K562 (cell line): ENCODE data around the gene VIT. TPM values are rescaled to one million over a fixed set of nuclear protein-coding genes. Genes with fewer than 3 reads are reported as not detected.

ENCODE experiments used
- ATAC-seq: fragments of 200-7000 bp; cut with Tn5 transposase; 3 replicates; pipeline ENCODE4 v1.9.1; 2020; ENCODE audit warnings: moderate library complexity
- BruUV-seq: library from RNA; stranded (reverse); fragments of 400-500 nt; replicated peaks from 2 replicates; lab custom pipeline; 2021; lab: Mats Ljungman, UMichigan
- CTCF ChIA-PET: fragments of 300-600 bp; formaldehyde crosslinking; extraction: SDS; loops from one replicate; lab custom pipeline; 2021; ENCODE audit warnings: low intra/inter-chr PET ratio; lab: Yijun Ruan, JAX
- POLR2A ChIA-PET: fragments of 300-600, 350-650 bp; sonication (Branson Sonifier 250); formaldehyde crosslinking; extraction: SDS; loops from one replicate; lab custom pipeline; 2021; ENCODE audit warnings: antibody characterized with exemption, inconsistent platforms; lab: Yijun Ruan, JAX
- DNase-seq, 4 experiments: peaks; one replicate each; pipeline versions ENCODE4 v3.0.0 to v3.0.0-alpha.2; 2011 to 2018; ENCODE audit warnings: low spot score in 3 of 4, mixed read lengths in 3 of 4; ENCODE audit errors: extremely low read depth in 1 of 4
- FAIRE-seq: peaks from 2 replicates; lab custom pipeline; 2011; peaks lifted over from hg19 to GRCh38; lab: Jason Lieb, UNC
- H2AFZ ChIP-seq: 2 replicates; pipeline ENCODE4 v1.6.0; 2011; ENCODE audit warnings: low read depth, low read length, control low read depth, inconsistent platforms
- H3K27ac ChIP-seq: fragments of 200-600 bp; 3 replicates; pipeline ENCODE4 v1.8.0; 2011; ENCODE audit warnings: low read depth, mild to moderate bottlenecking, control low read depth, inconsistent platforms, low read length, moderate library complexity, mixed read lengths; ENCODE audit errors: extremely low read depth
- H3K27me3 ChIP-seq, 2 experiments: fragments of 300-600 bp in 1 of 2; 2 replicates in 1 of 2; 3 replicates in 1 of 2; pipeline versions ENCODE4 v1.6.0 to v1.8.0; 2011; ENCODE audit warnings: inconsistent platforms in 2 of 2, low read length in 2 of 2, mild to moderate bottlenecking in 1 of 2, mixed read lengths in 1 of 2, moderate library complexity in 1 of 2; ENCODE audit not compliant: control insufficient read depth in 2 of 2, insufficient read depth in 2 of 2
- H3K36me3 ChIP-seq: fragments of 300-600 bp; 3 replicates; pipeline ENCODE4 v1.8.0; 2011; ENCODE audit warnings: mild to moderate bottlenecking, low read length, inconsistent platforms; ENCODE audit not compliant: control insufficient read depth, insufficient read depth
- H3K4me1 ChIP-seq, 2 experiments: fragments of 200-600 bp in 1 of 2; replicated peaks in 1 of 2; 2 replicates in 1 of 2; 3 replicates in 1 of 2; pipeline versions ENCODE4 v1.5.1 to v1.8.0; 2011; ENCODE audit warnings: inconsistent platforms in 2 of 2, low read length in 2 of 2, mild to moderate bottlenecking in 1 of 2, mixed read lengths in 1 of 2, moderate library complexity in 1 of 2; ENCODE audit not compliant: control insufficient read depth in 2 of 2, insufficient read depth in 2 of 2
- H3K4me2 ChIP-seq: 2 replicates; pipeline ENCODE4 v1.6.1; 2011; ENCODE audit warnings: low read length, control low read depth, inconsistent platforms, mixed read lengths; ENCODE audit not compliant: insufficient read depth
- H3K4me3 ChIP-seq: fragments of 200-600 bp; sonication (generic), shearing (Covaris generic); 2 replicates; pipeline ENCODE4 v1.5.1; 2016; ENCODE audit warnings: control low read depth, inconsistent platforms
- H3K79me2 ChIP-seq: fragments of 200-600 bp; 3 replicates; pipeline ENCODE4 v1.8.0; 2011; ENCODE audit warnings: low read length, inconsistent platforms; ENCODE audit not compliant: control insufficient read depth, insufficient read depth
- H3K9ac ChIP-seq, 2 experiments: 2 replicates each; pipeline versions ENCODE4 v1.6.0 to v1.6.1; 2011; ENCODE audit warnings: low read depth in 2 of 2, low read length in 2 of 2, control low read depth in 1 of 2, inconsistent platforms in 1 of 2, mild to moderate bottlenecking in 1 of 2, mixed read lengths in 1 of 2; ENCODE audit not compliant: insufficient read depth in 1 of 2
- H3K9me1 ChIP-seq: one replicate; pipeline ENCODE4 v1.6.0; 2011; ENCODE audit warnings: inconsistent platforms, mild to moderate bottlenecking, low read length, moderate library complexity; ENCODE audit not compliant: control insufficient read depth, insufficient read depth
- H3K9me3 ChIP-seq: replicated peaks from 2 replicates; pipeline ENCODE4 v1.5.1; 2011; ENCODE audit warnings: low read depth, low read length, inconsistent platforms; ENCODE audit not compliant: control insufficient read depth, insufficient read depth
- H4K20me1 ChIP-seq: replicated peaks from 2 replicates; pipeline ENCODE4 v1.6.1; 2011; ENCODE audit warnings: low read length, inconsistent platforms, mixed read lengths; ENCODE audit not compliant: control insufficient read depth, insufficient read depth
- ARID1B ChIP-seq: fragments of 450-650 bp; IDR thresholded peaks from 2 replicates; pipeline ENCODE4 v1.6.1; 2016; ENCODE audit warnings: antibody characterized with exemption, mild to moderate bottlenecking, inconsistent platforms
- BRF1 ChIP-seq: IDR thresholded peaks from 3 replicates; pipeline ENCODE4 v1.6.1; 2011; ENCODE audit warnings: borderline replicate concordance, mild to moderate bottlenecking; ENCODE audit not compliant: insufficient read length; ENCODE audit errors: extremely low read depth
- CBX8 ChIP-seq: fragments of 200-600 bp; sonication (generic); IDR thresholded peaks from 2 replicates; pipeline ENCODE4 v1.6.1; 2012; ENCODE audit warnings: borderline replicate concordance, mixed run types, low read depth, mild to moderate bottlenecking, moderate library complexity, mixed read lengths, low read length, control low read depth, inconsistent platforms; ENCODE audit not compliant: poor library complexity, severe bottlenecking; ENCODE audit errors: extremely low read depth
- FOXA1 ChIP-seq: fragments of 450-650 bp; IDR thresholded peaks from 2 replicates; pipeline ENCODE4 v1.6.1; 2016; ENCODE audit warnings: mild to moderate bottlenecking, borderline replicate concordance
- HNRNPK ChIP-seq: fragments of 200-400 bp; formaldehyde crosslinking; IDR thresholded peaks from one replicate; pipeline ENCODE4 v1.6.1; 2018; ENCODE audit warnings: mild to moderate bottlenecking, low read depth, low read length; ENCODE audit not compliant: poor library complexity, severe bottlenecking
- MXI1 ChIP-seq: IDR thresholded peaks from 2 replicates; pipeline ENCODE4 v1.6.1; 2011; ENCODE audit warnings: low read depth, mild to moderate bottlenecking, improper control_type of control experiment, low read length
- ZNF274 ChIP-seq: IDR thresholded peaks from 2 replicates; pipeline ENCODE4 v1.6.1; 2011; ENCODE audit warnings: low read depth, mild to moderate bottlenecking, low read length, moderate library complexity, borderline replicate concordance
- ZNF445 ChIP-seq: fragments of 250-450 bp; sonication (Bioruptor Pico); IDR thresholded peaks from 2 replicates; pipeline ENCODE4 v1.4.0; 2020; ENCODE audit warnings: low read depth, mild to moderate bottlenecking, moderate library complexity
- ZZZ3 ChIP-seq: fragments of 450-650 bp; IDR thresholded peaks from 2 replicates; pipeline ENCODE4 v1.6.1; 2016; ENCODE audit warnings: antibody characterized with exemption, mild to moderate bottlenecking, moderate library complexity
- WGBS: fragments of 100-300 bp; shearing (Covaris generic); methylation state at CpG from one replicate; pipeline ENCODE4 v1.1.6; 2016; ENCODE audit warnings: low coverage, mixed read lengths; ENCODE audit not compliant: insufficient coverage; ENCODE audit errors: missing lambda C conversion rate; 5-methylcytosine and 5-hydroxymethylcytosine counted together
- in situ Hi-C: fragments of 300-500 bp; cut with MboI; formaldehyde crosslinking; loops from 4 replicates; pipeline ENCODE4 v1.15.0; 2018; ENCODE audit warnings: inconsistent platforms, mixed read lengths
- intact Hi-C: fragments of 100-400 bp; cut with micrococcal nuclease; formaldehyde crosslinking; loops from 2 replicates; pipeline ENCODE4 v1.14.2; 2022
- polyA plus RNA-seq, 8 experiments: library from polyadenylated mRNA; depleted of rRNA in 4 of 8; stranded (reverse) in 5 of 8; unstranded in 3 of 8; fragments of >200 nt; fragmentation: Nextera tagmentation in 2 of 8; fragmentation: Illumina TruSeq in 1 of 8; extraction: Ambion mirVana in 2 of 8; extraction: Trizol in 1 of 8; gene quantifications; 2 replicates each; pipeline versions ENCODE4 v1.2.1 to v1.2.3, GENCODE V29; 2011 to 2014; ENCODE audit warnings: inconsistent platforms in 1 of 8, missing spikeins in 1 of 8
- total RNA-seq, 7 experiments: library from RNA; depleted of rRNA in 6 of 7; stranded (reverse); fragments of >200 nt in 6 of 7; fragmentation: Illumina TruSeq in 2 of 7; extraction: Trizol in 2 of 7; gene quantifications; 2 replicates each; pipeline versions ENCODE4 v1.2.1 to v1.2.3, GENCODE V29; 2011 to 2021; ENCODE audit warnings: low replicate concordance in 1 of 7
- TF ChIP-seq, protein P1 (sequence below): fragments of 200-600 bp; sonication (generic); IDR thresholded peaks from one replicate; pipeline ENCODE4 v1.6.1; 2012; ENCODE audit warnings: mild to moderate bottlenecking, low read depth, low read length, inconsistent platforms

Gene VIT
- total and polyA plus RNA-seq, 9 of the 15 experiments (the other 6 are each of a cell fraction or from before 2014, with no cell fraction given): not detected

- ChIA-PET POLR2A (interaction anchor here (0.9 kb wide), 1 partner anchor 14 kb away, joined by 4 read pairs; no protein-coding TSS in a partner anchor), CTCF (no interaction called here)
- Histone ChIP-seq H3K27ac (no peak overlapping the region), H4K20me1 (no peaks in the 10 kb centered on the region), H3K9me1 (no peaks in the 10 kb centered on the region), H3K36me3 (no peaks in the 10 kb centered on the region), H3K4me1 (peaks cover 4 to 7% of the 10 kb centered on the region in 2 experiments; a peak in 2 of 5 replicates), H3K9ac (no peak overlapping the region), H3K79me2 (no peaks in the 10 kb centered on the region), H3K27me3 (peaks cover 0 to 8% of the 10 kb centered on the region in 2 experiments; a peak in 2 of 5 replicates), H2AFZ (no peak overlapping the region), H3K9me3 (no peaks in the 10 kb centered on the region), H3K4me2 (no peak overlapping the region), H3K4me3 (no peak overlapping the region)
- 42% methylated on average over 3 of the region's 3 CpGs for WGBS
- in situ Hi-C loops (no loop called here), intact Hi-C loops (no loop called here)
- no TSS peak for BruUV-seq
- no peak for FAIRE-seq
- ATAC-seq: no peak
- no peak for DNase-seq
- TF ChIP-seq ZNF274: no peak
- TF ChIP-seq ZZZ3: no peak
- no peak for TF ChIP-seq ZNF445 (CRISPR knock-in tag)
- no peak for TF ChIP-seq FOXA1
- TF ChIP-seq BRF1: no peak
- TF ChIP-seq MXI1: no peak
- TF ChIP-seq CBX8: no peak
- no peak for TF ChIP-seq HNRNPK
- no peak for TF ChIP-seq ARID1B
- TF ChIP-seq, protein P1, sequence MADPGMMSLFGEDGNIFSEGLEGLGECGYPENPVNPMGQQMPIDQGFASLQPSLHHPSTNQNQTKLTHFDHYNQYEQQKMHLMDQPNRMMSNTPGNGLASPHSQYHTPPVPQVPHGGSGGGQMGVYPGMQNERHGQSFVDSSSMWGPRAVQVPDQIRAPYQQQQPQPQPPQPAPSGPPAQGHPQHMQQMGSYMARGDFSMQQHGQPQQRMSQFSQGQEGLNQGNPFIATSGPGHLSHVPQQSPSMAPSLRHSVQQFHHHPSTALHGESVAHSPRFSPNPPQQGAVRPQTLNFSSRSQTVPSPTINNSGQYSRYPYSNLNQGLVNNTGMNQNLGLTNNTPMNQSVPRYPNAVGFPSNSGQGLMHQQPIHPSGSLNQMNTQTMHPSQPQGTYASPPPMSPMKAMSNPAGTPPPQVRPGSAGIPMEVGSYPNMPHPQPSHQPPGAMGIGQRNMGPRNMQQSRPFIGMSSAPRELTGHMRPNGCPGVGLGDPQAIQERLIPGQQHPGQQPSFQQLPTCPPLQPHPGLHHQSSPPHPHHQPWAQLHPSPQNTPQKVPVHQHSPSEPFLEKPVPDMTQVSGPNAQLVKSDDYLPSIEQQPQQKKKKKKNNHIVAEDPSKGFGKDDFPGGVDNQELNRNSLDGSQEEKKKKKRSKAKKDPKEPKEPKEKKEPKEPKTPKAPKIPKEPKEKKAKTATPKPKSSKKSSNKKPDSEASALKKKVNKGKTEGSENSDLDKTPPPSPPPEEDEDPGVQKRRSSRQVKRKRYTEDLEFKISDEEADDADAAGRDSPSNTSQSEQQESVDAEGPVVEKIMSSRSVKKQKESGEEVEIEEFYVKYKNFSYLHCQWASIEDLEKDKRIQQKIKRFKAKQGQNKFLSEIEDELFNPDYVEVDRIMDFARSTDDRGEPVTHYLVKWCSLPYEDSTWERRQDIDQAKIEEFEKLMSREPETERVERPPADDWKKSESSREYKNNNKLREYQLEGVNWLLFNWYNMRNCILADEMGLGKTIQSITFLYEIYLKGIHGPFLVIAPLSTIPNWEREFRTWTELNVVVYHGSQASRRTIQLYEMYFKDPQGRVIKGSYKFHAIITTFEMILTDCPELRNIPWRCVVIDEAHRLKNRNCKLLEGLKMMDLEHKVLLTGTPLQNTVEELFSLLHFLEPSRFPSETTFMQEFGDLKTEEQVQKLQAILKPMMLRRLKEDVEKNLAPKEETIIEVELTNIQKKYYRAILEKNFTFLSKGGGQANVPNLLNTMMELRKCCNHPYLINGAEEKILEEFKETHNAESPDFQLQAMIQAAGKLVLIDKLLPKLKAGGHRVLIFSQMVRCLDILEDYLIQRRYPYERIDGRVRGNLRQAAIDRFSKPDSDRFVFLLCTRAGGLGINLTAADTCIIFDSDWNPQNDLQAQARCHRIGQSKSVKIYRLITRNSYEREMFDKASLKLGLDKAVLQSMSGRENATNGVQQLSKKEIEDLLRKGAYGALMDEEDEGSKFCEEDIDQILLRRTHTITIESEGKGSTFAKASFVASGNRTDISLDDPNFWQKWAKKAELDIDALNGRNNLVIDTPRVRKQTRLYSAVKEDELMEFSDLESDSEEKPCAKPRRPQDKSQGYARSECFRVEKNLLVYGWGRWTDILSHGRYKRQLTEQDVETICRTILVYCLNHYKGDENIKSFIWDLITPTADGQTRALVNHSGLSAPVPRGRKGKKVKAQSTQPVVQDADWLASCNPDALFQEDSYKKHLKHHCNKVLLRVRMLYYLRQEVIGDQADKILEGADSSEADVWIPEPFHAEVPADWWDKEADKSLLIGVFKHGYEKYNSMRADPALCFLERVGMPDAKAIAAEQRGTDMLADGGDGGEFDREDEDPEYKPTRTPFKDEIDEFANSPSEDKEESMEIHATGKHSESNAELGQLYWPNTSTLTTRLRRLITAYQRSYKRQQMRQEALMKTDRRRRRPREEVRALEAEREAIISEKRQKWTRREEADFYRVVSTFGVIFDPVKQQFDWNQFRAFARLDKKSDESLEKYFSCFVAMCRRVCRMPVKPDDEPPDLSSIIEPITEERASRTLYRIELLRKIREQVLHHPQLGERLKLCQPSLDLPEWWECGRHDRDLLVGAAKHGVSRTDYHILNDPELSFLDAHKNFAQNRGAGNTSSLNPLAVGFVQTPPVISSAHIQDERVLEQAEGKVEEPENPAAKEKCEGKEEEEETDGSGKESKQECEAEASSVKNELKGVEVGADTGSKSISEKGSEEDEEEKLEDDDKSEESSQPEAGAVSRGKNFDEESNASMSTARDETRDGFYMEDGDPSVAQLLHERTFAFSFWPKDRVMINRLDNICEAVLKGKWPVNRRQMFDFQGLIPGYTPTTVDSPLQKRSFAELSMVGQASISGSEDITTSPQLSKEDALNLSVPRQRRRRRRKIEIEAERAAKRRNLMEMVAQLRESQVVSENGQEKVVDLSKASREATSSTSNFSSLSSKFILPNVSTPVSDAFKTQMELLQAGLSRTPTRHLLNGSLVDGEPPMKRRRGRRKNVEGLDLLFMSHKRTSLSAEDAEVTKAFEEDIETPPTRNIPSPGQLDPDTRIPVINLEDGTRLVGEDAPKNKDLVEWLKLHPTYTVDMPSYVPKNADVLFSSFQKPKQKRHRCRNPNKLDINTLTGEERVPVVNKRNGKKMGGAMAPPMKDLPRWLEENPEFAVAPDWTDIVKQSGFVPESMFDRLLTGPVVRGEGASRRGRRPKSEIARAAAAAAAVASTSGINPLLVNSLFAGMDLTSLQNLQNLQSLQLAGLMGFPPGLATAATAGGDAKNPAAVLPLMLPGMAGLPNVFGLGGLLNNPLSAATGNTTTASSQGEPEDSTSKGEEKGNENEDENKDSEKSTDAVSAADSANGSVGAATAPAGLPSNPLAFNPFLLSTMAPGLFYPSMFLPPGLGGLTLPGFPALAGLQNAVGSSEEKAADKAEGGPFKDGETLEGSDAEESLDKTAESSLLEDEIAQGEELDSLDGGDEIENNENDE: no peak
Observed at GRCh38 chr2:36809069-36809445, 112.5 kb downstream of the VIT start.
